ENCODE measurements around the gene TSPAN18.

GRCh38 chr11:44711787-44712608 is 14.8 kb upstream of the TSPAN18 start:
- TF ChIP-seq EZH2 (IDR thresholded peaks at IDR 0.05; ENCODE audit: insufficient read depth, low read length) (no peak), CTCF (IDR thresholded peaks at IDR 0.05; ENCODE audit: insufficient read depth, low read depth, low read length) (no peak)
